HG03460 (cell line): ENCODE measurements around the gene C1orf35.

Source experiments
- ATAC-seq: cut with Tn5 transposase; IDR thresholded peaks from one replicate; pipeline ENCODE4 v1.9.1; 2021; ENCODE audit not compliant: unreplicated experiment

The C1orf35 gene

GRCh38 chr1:228064741-228065542, 38.2 kb downstream of the C1orf35 start:
- no peak for ATAC-seq

GRCh38 chr1:228064296-228064695, 38.8 kb downstream of the C1orf35 start:
- ATAC-seq = no peak

- no peak for ATAC-seq
Observed at GRCh38 chr1:228063251-228064191, 39.6 kb downstream of the C1orf35 start.

- no peak for ATAC-seq
Observed at GRCh38 chr1:228062812-228063211, 40.3 kb downstream of the C1orf35 start.

GRCh38 chr1:228062085-228062791, 40.9 kb downstream of the C1orf35 start:
- ATAC-seq = no peak

- no peak for ATAC-seq
Observed at GRCh38 chr1:228061411-228062084, 41.6 kb downstream of the C1orf35 start.

GRCh38 chr1:228060458-228061190, 42.5 kb downstream of the C1orf35 start:
- ATAC-seq = no peak

- no peak for ATAC-seq
Observed at GRCh38 chr1:228059634-228060457, 43.3 kb downstream of the C1orf35 start.

GRCh38 chr1:228058949-228059633, 44.0 kb downstream of the C1orf35 start:
- ATAC-seq = no peak

GRCh38 chr1:228058172-228058948, 44.8 kb downstream of the C1orf35 start:
- no peak for ATAC-seq
